DND-41 (cell line): ENCODE results near the gene MIPEP.
"Not testable (repeated sequence)": the region's sequence is repeated elsewhere in the genome, so short reads cannot be mapped to it uniquely, and the experiment has no call there.

Experiments
- ATAC-seq: fragments of 200-7000 bp; cut with Tn5 transposase; 3 replicates; pipeline ENCODE4 v1.9.1; 2021; ENCODE audit warnings: low read depth; ENCODE audit not compliant: insufficient read depth
- DNase-seq: peaks from one replicate; pipeline ENCODE4 v3.0.0-alpha.2; 2020
- H2AFZ ChIP-seq: 2 replicates; pipeline ENCODE4 v1.6.0; 2012; ENCODE audit warnings: low read depth, low read length
- H3K27ac ChIP-seq: 2 replicates; pipeline ENCODE4 v1.5.1; 2012; ENCODE audit warnings: low read length, inconsistent platforms
- H3K27me3 ChIP-seq: fragments of 200-600 bp; sonication (generic); 2 replicates; pipeline ENCODE4 v1.6.0; 2012; ENCODE audit warnings: low read length, mild to moderate bottlenecking, inconsistent platforms; ENCODE audit not compliant: insufficient read depth, poor library complexity
- H3K36me3 ChIP-seq: 2 replicates; pipeline ENCODE4 v1.5.1; 2012; ENCODE audit warnings: low read length, inconsistent platforms; ENCODE audit not compliant: insufficient read depth
- H3K4me1 ChIP-seq: 2 replicates; pipeline ENCODE4 v1.5.1; 2012; ENCODE audit warnings: mild to moderate bottlenecking, low read length; ENCODE audit not compliant: insufficient read depth
- H3K4me2 ChIP-seq: 2 replicates; pipeline ENCODE4 v1.6.0; 2012; ENCODE audit warnings: mild to moderate bottlenecking, moderate library complexity, low read length, inconsistent platforms; ENCODE audit not compliant: insufficient read depth
- H3K4me3 ChIP-seq, 2 experiments: fragments of 200-600 bp in 1 of 2; shearing (Covaris generic) in 1 of 2; 2 replicates each; pipeline ENCODE4 v1.5.1; 2012 to 2016; ENCODE audit warnings: inconsistent platforms in 2 of 2, low read length in 2 of 2, mild to moderate bottlenecking in 2 of 2, low read depth in 1 of 2, moderate library complexity in 1 of 2
- H3K79me2 ChIP-seq: 2 replicates; pipeline ENCODE4 v1.6.0; 2012; ENCODE audit warnings: low read length, inconsistent platforms; ENCODE audit not compliant: insufficient read depth
- H3K9ac ChIP-seq: 2 replicates; pipeline ENCODE4 v1.6.0; 2012; ENCODE audit warnings: low read depth, mild to moderate bottlenecking, inconsistent platforms, low read length, moderate library complexity
- H3K9me3 ChIP-seq: 2 replicates; pipeline ENCODE4 v1.5.1; 2012; ENCODE audit warnings: low read length, moderate library complexity, mild to moderate bottlenecking, inconsistent platforms; ENCODE audit not compliant: insufficient read depth, severe bottlenecking
- H4K20me1 ChIP-seq: 2 replicates; pipeline ENCODE4 v1.6.0; 2012; ENCODE audit warnings: low read length; ENCODE audit not compliant: insufficient read depth
- CTCF ChIP-seq: IDR thresholded peaks from 2 replicates; pipeline ENCODE4 v1.5.1; 2012; ENCODE audit warnings: borderline replicate concordance, low read length, moderate library complexity, mild to moderate bottlenecking; ENCODE audit not compliant: poor library complexity, severe bottlenecking; ENCODE audit errors: extremely low read depth
- EZH2 ChIP-seq: IDR thresholded peaks from 3 replicates; pipeline ENCODE4 v1.6.1; 2012; ENCODE audit warnings: borderline replicate concordance, low read depth, mild to moderate bottlenecking, moderate library complexity, low read length, inconsistent platforms; ENCODE audit not compliant: severe bottlenecking

Gene MIPEP

GRCh38 chr13:23749288-23749873 is 139.8 kb downstream of the MIPEP start:
- no peaks in the 10 kb centered on the region for H3K79me2 ChIP-seq
- H2AFZ ChIP-seq: no peak overlapping the region
- H3K27me3 ChIP-seq: no peaks in the 10 kb centered on the region
- no peak overlapping the region for H3K4me2 ChIP-seq
- H3K9ac ChIP-seq: no peak overlapping the region
- no peak for TF ChIP-seq CTCF
- TF ChIP-seq EZH2: no peak
- H3K36me3 ChIP-seq: no peaks in the 10 kb centered on the region
- no peaks in the 10 kb centered on the region for H3K9me3 ChIP-seq
- no peaks in the 10 kb centered on the region for H4K20me1 ChIP-seq
- no peak for ATAC-seq
- no peak overlapping the region for H3K4me3 ChIP-seq
- H3K27ac ChIP-seq: no peak overlapping the region
- no peak for DNase-seq
- peaks cover 5% of the 10 kb centered on the region for H3K4me1 ChIP-seq

GRCh38 chr13:23748109-23748990 is 140.8 kb downstream of the MIPEP start:
- no peaks in the 10 kb centered on the region for H3K79me2 ChIP-seq
- H3K27me3 ChIP-seq: no peaks in the 10 kb centered on the region
- no peak for DNase-seq
- peaks cover 15% of the 10 kb centered on the region for H3K4me1 ChIP-seq
- no peaks in the 10 kb centered on the region for H4K20me1 ChIP-seq
- no peak overlapping the region for H3K4me2 ChIP-seq
- ATAC-seq: no peak
- no peak overlapping the region for H3K27ac ChIP-seq
- no peak overlapping the region for H3K9ac ChIP-seq
- no peak overlapping the region for H3K4me3 ChIP-seq
- TF ChIP-seq CTCF (no peak), EZH2 (no peak)
- H2AFZ ChIP-seq: no peak overlapping the region
- H3K36me3 ChIP-seq: no peaks in the 10 kb centered on the region
- no peaks in the 10 kb centered on the region for H3K9me3 ChIP-seq

GRCh38 chr13:23746141-23746540 is 143.1 kb downstream of the MIPEP start:
- ATAC-seq, H3K4me2 ChIP-seq, H3K27ac ChIP-seq: not testable (repeated sequence)

GRCh38 chr13:23744315-23744714 is 144.9 kb downstream of the MIPEP start:
- Histone ChIP-seq H3K9me3 (no peaks in the 10 kb centered on the region), H3K36me3 (no peaks in the 10 kb centered on the region), H2AFZ (no peak overlapping the region), H3K79me2 (no peaks in the 10 kb centered on the region), H3K4me1 (peaks cover 30% of the 10 kb centered on the region), H4K20me1 (no peaks in the 10 kb centered on the region), H3K4me2 (peak overlapping the region; percentile 40; the same call in 1 of the 2 replicates), H3K27me3 (no peaks in the 10 kb centered on the region), H3K4me3 (no peak overlapping the region), H3K27ac (no peak overlapping the region), H3K9ac (no peak overlapping the region)
- TF ChIP-seq CTCF (no peak), EZH2 (no peak)
- DNase-seq (no peak), ATAC-seq (no peak)

More at GRCh38 chr13:23746141-23746540, 143.1 kb downstream of the MIPEP start:
- H2AFZ ChIP-seq, H3K9me3 ChIP-seq, H3K36me3 ChIP-seq, H3K79me2 ChIP-seq, DNase-seq, H3K9ac ChIP-seq, H4K20me1 ChIP-seq, H3K4me3 ChIP-seq, H3K27me3 ChIP-seq: not testable (repeated sequence)
- H3K4me1 ChIP-seq: peaks cover 30% of the 10 kb centered on the region
